ENCODE measurements around the gene HENMT1. TPM values are rescaled to one million over a fixed set of nuclear protein-coding genes. Genes with fewer than 3 reads are reported as not detected.

Gene HENMT1
- total and polyA plus RNA-seq, 4 donors: 3.0 to 6.0 (median 3.6) TPM

DNA sequence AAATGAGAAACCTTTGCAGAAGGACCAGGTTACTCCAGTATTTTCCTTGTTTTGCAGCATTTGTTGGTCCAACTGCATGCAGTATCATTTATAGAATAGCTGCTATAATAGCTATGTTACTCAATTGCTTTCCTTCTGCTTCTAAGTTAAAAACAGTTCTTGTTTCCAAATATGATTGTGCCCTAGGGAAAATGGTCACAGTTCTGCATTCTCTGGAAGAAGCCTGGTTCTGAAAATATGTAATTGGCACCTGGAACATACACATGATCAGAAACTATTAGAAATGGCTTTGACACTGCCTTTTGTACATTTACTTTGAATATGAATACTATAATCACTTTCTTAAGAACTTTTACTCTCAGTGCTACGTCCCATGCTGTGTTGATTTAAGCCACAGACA, 33.6 kb downstream of the HENMT1 start:
- 7 to 23% methylated on average over 1 of the region's 1 CpG for WGBS, 2 donors
- no peak overlapping the region for H3K27ac ChIP-seq (ENCODE audit: low read depth in 1 of 2, low read length in 2 of 2)

DNA sequence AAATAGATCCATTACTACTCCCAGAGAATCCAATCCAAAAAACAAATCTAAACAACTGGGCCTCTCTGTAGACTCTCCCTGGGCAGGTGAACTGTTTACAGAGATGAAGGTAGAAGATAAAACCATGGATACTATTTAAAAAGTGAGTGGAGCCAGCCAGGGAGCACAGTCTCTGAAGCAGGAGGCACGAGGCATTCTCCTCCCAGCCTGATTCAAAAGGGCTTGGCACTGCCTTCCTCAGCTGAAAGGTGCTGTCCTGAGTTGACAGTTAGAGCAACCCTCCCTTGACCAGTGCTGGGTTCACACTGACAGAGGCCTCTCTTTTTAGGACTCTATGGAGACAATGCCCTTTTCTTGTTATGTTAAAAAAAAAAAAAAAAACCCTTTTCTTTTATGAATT, 36.8 kb downstream of the HENMT1 start:
- DNase-seq (no peak), ATAC-seq (ENCODE audit: low FRiP score) (no peak)
- no peak overlapping the region for H3K4me3 ChIP-seq (ENCODE audit: low read length in 2 of 2)
- 65 to 77% methylated on average over 1 of the region's 1 CpG for WGBS, 2 donors
- no peaks in the 10 kb centered on the region for H3K27me3 ChIP-seq (ENCODE audit: control insufficient read depth in 1 of 2, insufficient read depth in 2 of 2, low read length in 1 of 2)
- H3K36me3 ChIP-seq (ENCODE audit: control insufficient read depth in 1 of 2, insufficient read depth in 2 of 2, low read length in 1 of 2): peaks cover 0 to 2% of the 10 kb centered on the region in 2 donors
- no peaks in the 10 kb centered on the region for H3K9me3 ChIP-seq (ENCODE audit: control insufficient read depth, low read length)
- H3K27ac ChIP-seq (ENCODE audit: low read depth in 1 of 2, low read length in 2 of 2): no peak overlapping the region
- intact Hi-C loops (cut with DNase I): no loop called here
- H3K4me1 ChIP-seq (ENCODE audit: control insufficient read depth in 1 of 2, insufficient read depth in 2 of 2, low read length in 2 of 2): no peaks in the 10 kb centered on the region

More for the DNA sequence above, 33.6 kb downstream of the HENMT1 start:
- DNase-seq (no peak), ATAC-seq (ENCODE audit: low FRiP score) (no peak)
- no peaks in the 10 kb centered on the region for H3K27me3 ChIP-seq (ENCODE audit: control insufficient read depth in 1 of 2, insufficient read depth in 2 of 2, low read length in 1 of 2)
- H3K9me3 ChIP-seq (ENCODE audit: control insufficient read depth, low read length): no peaks in the 10 kb centered on the region
- peaks cover 0 to 4% of the 10 kb centered on the region in 2 donors for H3K36me3 ChIP-seq (ENCODE audit: control insufficient read depth in 1 of 2, insufficient read depth in 2 of 2, low read length in 1 of 2)
- intact Hi-C loops (cut with DNase I): no loop called here
- no peak overlapping the region for H3K4me3 ChIP-seq (ENCODE audit: low read length in 2 of 2)
- H3K4me1 ChIP-seq (ENCODE audit: control insufficient read depth in 1 of 2, insufficient read depth in 2 of 2, low read length in 2 of 2): no peaks in the 10 kb centered on the region

DNA sequence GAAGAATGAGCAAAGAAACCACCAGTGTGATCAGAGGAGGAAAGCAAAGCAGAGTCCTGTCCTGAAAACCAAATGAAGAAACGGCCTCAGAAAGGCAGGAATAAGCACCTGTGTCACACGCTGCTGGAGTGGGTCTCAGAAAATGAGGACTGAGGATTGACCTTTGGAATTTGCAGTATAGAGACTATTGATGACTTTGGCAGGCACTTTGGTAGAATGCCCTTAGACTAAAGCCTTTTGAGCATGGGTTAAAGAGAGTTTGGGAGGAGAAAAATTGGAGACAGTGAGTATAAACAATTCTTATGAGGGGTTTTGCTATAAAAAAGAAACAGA, 43.2 kb downstream of the HENMT1 start:
- no peak overlapping the region for H3K4me3 ChIP-seq (ENCODE audit: low read length in 2 of 2)
- no peaks in the 10 kb centered on the region for H3K4me1 ChIP-seq (ENCODE audit: control insufficient read depth in 1 of 2, insufficient read depth in 2 of 2, low read length in 2 of 2)
- WGBS, 2 donors: 95 to 96% methylated on average over 2 of the region's 2 CpGs
- H3K36me3 ChIP-seq (ENCODE audit: control insufficient read depth in 1 of 2, insufficient read depth in 2 of 2, low read length in 1 of 2): peaks cover 0 to 2% of the 10 kb centered on the region in 2 donors
- H3K9me3 ChIP-seq (ENCODE audit: control insufficient read depth, low read length): no peaks in the 10 kb centered on the region
- ATAC-seq (ENCODE audit: low FRiP score) (no peak), DNase-seq (no peak)
- intact Hi-C loops (cut with DNase I): loop anchor here in 1 of 2 donors (10.0 kb wide), 1 partner anchor 53 kb away; the partner anchor contains the start of gene EEIG2
- no peaks in the 10 kb centered on the region for H3K27me3 ChIP-seq (ENCODE audit: control insufficient read depth in 1 of 2, insufficient read depth in 2 of 2, low read length in 1 of 2)
- H3K27ac ChIP-seq (ENCODE audit: low read depth in 1 of 2, low read length in 2 of 2): no peak overlapping the region

DNA sequence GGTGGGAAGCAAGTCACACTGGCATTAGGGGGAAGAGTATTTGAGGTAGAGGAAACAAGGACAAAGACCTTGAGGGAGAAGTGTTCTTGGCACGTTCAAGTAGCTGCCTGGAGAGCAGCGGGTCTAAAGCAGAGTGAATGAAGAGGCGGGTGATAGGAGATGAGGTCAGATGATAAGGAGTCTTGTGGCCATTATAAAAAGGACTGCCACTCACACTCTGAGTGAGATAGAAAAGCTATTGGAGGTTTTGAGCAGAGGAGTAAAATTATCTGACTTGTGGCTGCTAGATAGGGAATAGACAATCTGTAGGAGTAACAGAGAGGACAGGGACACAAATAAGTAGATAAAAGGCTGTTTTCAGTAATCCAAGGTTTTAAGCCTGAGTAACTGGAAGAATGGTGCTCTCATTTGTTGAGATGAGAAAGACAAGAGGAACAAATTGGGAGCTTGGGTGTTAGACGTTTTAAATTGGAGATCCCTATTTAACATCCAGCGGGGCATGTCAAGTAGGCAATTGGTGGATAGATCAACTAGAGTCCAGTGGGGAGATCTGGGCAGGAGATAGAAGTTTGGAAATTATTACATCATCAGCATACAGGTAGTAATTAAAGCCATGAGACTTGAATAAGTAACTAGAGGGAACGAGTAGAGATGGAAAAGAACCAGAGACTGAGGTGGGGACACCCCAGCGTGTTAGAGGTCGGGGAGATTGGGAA, 43.7 kb downstream of the HENMT1 start:
- ATAC-seq (ENCODE audit: low FRiP score) (no peak), DNase-seq (no peak)
- intact Hi-C loops (cut with DNase I): loop anchor here in 1 of 2 donors (10.0 kb wide), 1 partner anchor 52 kb away; the partner anchor contains the start of gene EEIG2
- H3K4me1 ChIP-seq (ENCODE audit: control insufficient read depth in 1 of 2, insufficient read depth in 2 of 2, low read length in 2 of 2): no peaks in the 10 kb centered on the region
- 94 to 95% methylated on average over 8 of the region's 8 CpGs for WGBS, 2 donors
- H3K27me3 ChIP-seq (ENCODE audit: control insufficient read depth in 1 of 2, insufficient read depth in 2 of 2, low read length in 1 of 2): no peaks in the 10 kb centered on the region
- no peak overlapping the region for H3K4me3 ChIP-seq (ENCODE audit: low read length in 2 of 2)
- peaks cover 0 to 2% of the 10 kb centered on the region in 2 donors for H3K36me3 ChIP-seq (ENCODE audit: control insufficient read depth in 1 of 2, insufficient read depth in 2 of 2, low read length in 1 of 2)
- H3K27ac ChIP-seq (ENCODE audit: low read depth in 1 of 2, low read length in 2 of 2): no peak overlapping the region
- no peaks in the 10 kb centered on the region for H3K9me3 ChIP-seq (ENCODE audit: control insufficient read depth, low read length)

DNA sequence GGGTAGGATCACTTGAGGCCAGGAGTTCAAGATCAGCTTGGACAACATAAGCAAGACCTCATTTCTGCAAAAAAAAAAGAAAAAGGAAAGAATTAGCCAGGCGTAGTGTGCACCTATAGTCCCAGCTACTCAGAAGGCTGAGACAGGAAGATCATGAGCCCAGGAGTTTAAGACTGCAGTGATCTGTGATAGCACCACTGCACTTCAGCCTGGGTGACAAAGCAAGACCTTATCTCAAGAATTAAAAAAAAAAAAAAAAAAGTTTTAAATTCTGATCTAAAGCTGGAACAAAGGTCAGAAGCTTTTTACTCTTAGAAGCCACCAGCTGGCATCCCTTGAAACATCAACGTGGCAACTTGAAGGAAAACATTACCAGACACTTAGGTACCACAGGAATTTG, 45.3 kb downstream of the HENMT1 start:
- Histone ChIP-seq H3K4me3 (ENCODE audit: low read length in 2 of 2) (no peak overlapping the region), H3K27me3 (ENCODE audit: control insufficient read depth in 1 of 2, insufficient read depth in 2 of 2, low read length in 1 of 2) (no peaks in the 10 kb centered on the region), H3K36me3 (ENCODE audit: control insufficient read depth in 1 of 2, insufficient read depth in 2 of 2, low read length in 1 of 2) (peaks cover 0 to 2% of the 10 kb centered on the region in 2 donors), H3K27ac (ENCODE audit: low read depth in 1 of 2, low read length in 2 of 2) (no peak overlapping the region), H3K9me3 (ENCODE audit: control insufficient read depth, low read length) (no peaks in the 10 kb centered on the region), H3K4me1 (ENCODE audit: control insufficient read depth in 1 of 2, insufficient read depth in 2 of 2, low read length in 2 of 2) (no peaks in the 10 kb centered on the region)
- WGBS, 2 donors: 45 to 47% methylated on average over 2 of the region's 2 CpGs
- intact Hi-C loops (cut with DNase I): loop anchor here in 1 of 2 donors (10.0 kb wide), 1 partner anchor 51 kb away; the partner anchor contains the start of gene EEIG2
- ATAC-seq (ENCODE audit: low FRiP score) (no peak), DNase-seq (no peak)

DNA sequence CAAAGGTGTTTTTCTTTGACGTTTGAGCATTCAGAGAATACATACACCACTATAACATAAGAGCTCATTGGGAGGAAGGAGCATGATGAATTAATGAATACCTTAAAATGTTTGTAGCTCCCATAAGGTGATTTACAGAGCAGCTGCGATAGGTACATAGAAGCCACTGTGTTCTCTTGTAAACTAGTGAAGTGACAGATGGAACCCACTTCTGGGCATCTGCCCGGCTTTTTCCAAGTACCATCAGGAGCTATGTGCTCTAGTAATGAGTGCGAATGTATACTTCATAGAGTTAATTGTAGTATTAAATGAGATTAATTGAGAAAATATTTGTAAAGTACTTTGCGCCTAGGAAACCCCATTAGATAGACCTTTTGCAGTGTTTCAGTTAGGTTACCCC, 48.4 kb downstream of the HENMT1 start:
- H3K27me3 ChIP-seq (ENCODE audit: control insufficient read depth in 1 of 2, insufficient read depth in 2 of 2, low read length in 1 of 2): no peaks in the 10 kb centered on the region
- H3K4me1 ChIP-seq (ENCODE audit: control insufficient read depth in 1 of 2, insufficient read depth in 2 of 2, low read length in 2 of 2): peaks cover 3 to 6% of the 10 kb centered on the region in 2 donors
- intact Hi-C loops (cut with DNase I): loop anchor here in 1 of 2 donors (10.0 kb wide), 1 partner anchor 48 kb away; the partner anchor contains the start of gene EEIG2
- H3K27ac ChIP-seq (ENCODE audit: low read depth in 1 of 2, low read length in 2 of 2): no peak overlapping the region
- H3K4me3 ChIP-seq (ENCODE audit: low read length in 2 of 2): no peak overlapping the region
- WGBS, 2 donors: 95 to 96% methylated on average over 5 of the region's 5 CpGs
- DNase-seq: no peak
- ATAC-seq (ENCODE audit: low FRiP score): no peak
- peaks cover 0 to 2% of the 10 kb centered on the region in 2 donors for H3K36me3 ChIP-seq (ENCODE audit: control insufficient read depth in 1 of 2, insufficient read depth in 2 of 2, low read length in 1 of 2)
- H3K9me3 ChIP-seq (ENCODE audit: control insufficient read depth, low read length): no peaks in the 10 kb centered on the region

DNA sequence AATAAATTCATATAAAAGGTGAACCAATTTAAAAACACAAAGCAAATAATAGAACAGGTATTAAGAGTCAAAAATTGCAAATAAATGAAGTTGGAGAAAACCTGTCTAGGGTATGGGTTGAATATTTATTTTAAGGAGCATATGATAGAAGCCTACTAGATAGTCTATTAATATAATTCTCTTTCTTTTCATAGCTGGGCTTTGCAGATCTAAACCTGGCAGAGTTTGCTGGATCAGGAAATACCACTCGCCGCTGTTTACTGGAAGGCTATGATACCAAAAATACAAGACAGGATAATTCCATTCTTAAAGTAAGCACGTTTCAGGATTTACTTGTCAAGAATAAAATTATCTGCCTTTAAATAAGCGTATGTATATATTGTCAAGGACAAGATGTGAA, 48.9 kb downstream of the HENMT1 start:
- intact Hi-C loops (cut with DNase I): loop anchor here in 1 of 2 donors (10.0 kb wide), 1 partner anchor 47 kb away; the partner anchor contains the start of gene EEIG2
- no peak overlapping the region for H3K4me3 ChIP-seq (ENCODE audit: low read length in 2 of 2)
- peaks cover 0 to 2% of the 10 kb centered on the region in 2 donors for H3K36me3 ChIP-seq (ENCODE audit: control insufficient read depth in 1 of 2, insufficient read depth in 2 of 2, low read length in 1 of 2)
- H3K9me3 ChIP-seq (ENCODE audit: control insufficient read depth, low read length): no peaks in the 10 kb centered on the region
- no peak for ATAC-seq (ENCODE audit: low FRiP score)
- H3K4me1 ChIP-seq (ENCODE audit: control insufficient read depth in 1 of 2, insufficient read depth in 2 of 2, low read length in 2 of 2): peaks cover 3 to 6% of the 10 kb centered on the region in 2 donors
- no peak for DNase-seq
- WGBS, 2 donors: 80 to 82% methylated on average over 4 of the region's 4 CpGs
- no peaks in the 10 kb centered on the region for H3K27me3 ChIP-seq (ENCODE audit: control insufficient read depth in 1 of 2, insufficient read depth in 2 of 2, low read length in 1 of 2)
- no peak overlapping the region for H3K27ac ChIP-seq (ENCODE audit: low read depth in 1 of 2, low read length in 2 of 2)

DNA sequence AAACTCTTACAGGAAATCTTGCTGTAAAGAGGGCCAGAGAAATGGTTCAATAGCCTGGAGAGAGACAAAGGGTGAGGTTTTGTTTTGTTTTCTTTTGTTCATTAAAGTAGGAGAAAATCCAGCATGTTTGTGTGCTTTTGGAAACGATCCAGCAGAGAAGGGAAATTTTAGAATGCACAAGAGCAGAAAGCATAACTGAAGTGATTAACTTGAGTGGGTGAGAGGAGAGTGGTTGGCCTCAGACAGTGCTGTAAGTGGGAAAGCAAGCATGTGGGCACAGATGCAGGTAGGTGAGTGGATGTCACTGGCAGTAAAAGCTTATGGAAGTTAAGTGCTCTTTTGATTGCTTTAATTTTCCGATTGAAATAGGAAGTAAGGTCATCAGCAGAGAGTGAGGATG, 50.8 kb downstream of the HENMT1 start:
- Histone ChIP-seq H3K4me1 (ENCODE audit: control insufficient read depth in 1 of 2, insufficient read depth in 2 of 2, low read length in 2 of 2) (peaks cover 3 to 6% of the 10 kb centered on the region in 2 donors), H3K27me3 (ENCODE audit: control insufficient read depth in 1 of 2, insufficient read depth in 2 of 2, low read length in 1 of 2) (no peaks in the 10 kb centered on the region), H3K27ac (ENCODE audit: low read depth in 1 of 2, low read length in 2 of 2) (no peak overlapping the region), H3K4me3 (ENCODE audit: low read length in 2 of 2) (no peak overlapping the region), H3K9me3 (ENCODE audit: control insufficient read depth, low read length) (no peaks in the 10 kb centered on the region), H3K36me3 (ENCODE audit: control insufficient read depth in 1 of 2, insufficient read depth in 2 of 2, low read length in 1 of 2) (peaks cover 0 to 2% of the 10 kb centered on the region in 2 donors)
- WGBS, 2 donors: 51 to 54% methylated on average over 2 of the region's 2 CpGs
- ATAC-seq (ENCODE audit: low FRiP score) (no peak), DNase-seq (no peak)
- intact Hi-C loops (cut with DNase I): loop anchor here in 1 of 2 donors (10.0 kb wide), 1 partner anchor 45 kb away; the partner anchor contains the start of gene EEIG2
